PC-3 (cell line): ENCODE data around the gene ZNF423. TPM values are rescaled to one million over a fixed set of nuclear protein-coding genes. Genes with fewer than 3 reads are reported as not detected.

ENCODE experiments used
- ATAC-seq: fragments of 200-7000 bp; cut with Tn5 transposase; 2 replicates; pipeline ENCODE4 v1.9.1; 2020; ENCODE audit warnings: mild to moderate bottlenecking, moderate library complexity
- BruUV-seq: library from RNA; stranded (reverse); fragments of 400-500 nt; replicated peaks from 2 replicates; lab custom pipeline; 2021; lab: Mats Ljungman, UMichigan
- CTCF ChIA-PET: fragments of 300-600 bp; sonication (Branson Sonifier 250); formaldehyde crosslinking; loops from one replicate; lab custom pipeline; 2022; ENCODE audit warnings: antibody characterized with exemption; lab: Charles Lee
- POLR2A ChIA-PET: fragments of 300-600 bp; sonication (Branson Sonifier 250); formaldehyde crosslinking; loops from one replicate; lab custom pipeline; 2022; ENCODE audit warnings: antibody characterized with exemption; ENCODE audit not compliant: unreplicated experiment; lab: Charles Lee
- DNase-seq: peaks from one replicate; pipeline ENCODE4 v3.0.0-alpha.2; 2015
- H2AFZ ChIP-seq: fragments of 300-600 bp; sonication (generic); 2 replicates; pipeline ENCODE4 v1.6.0; 2016; ENCODE audit warnings: antibody characterized with exemption, low read length
- H3F3A ChIP-seq: fragments of 300-600 bp; sonication (generic); one replicate; pipeline ENCODE4 v1.6.0; 2017; ENCODE audit warnings: antibody characterized with exemption, low read length, control low read depth, mild to moderate bottlenecking; ENCODE audit not compliant: unreplicated experiment
- H3K27ac ChIP-seq: fragments of 300-600 bp; sonication (generic); 2 replicates; pipeline ENCODE4 v1.5.1; 2016; ENCODE audit warnings: mild to moderate bottlenecking, low read length
- H3K27me3 ChIP-seq: fragments of 300-600 bp; sonication (generic); 2 replicates; pipeline ENCODE4 v1.6.1; 2016; ENCODE audit warnings: low read length, mixed read lengths
- H3K36me3 ChIP-seq: fragments of 300-600 bp; sonication (generic); 2 replicates; pipeline ENCODE4 v1.6.1; 2016; ENCODE audit warnings: low read depth, mixed run types, low read length, mixed read lengths
- H3K4me1 ChIP-seq: fragments of 300-600 bp; sonication (generic); 2 replicates; pipeline ENCODE4 v1.5.1; 2016; ENCODE audit warnings: low read length; ENCODE audit not compliant: insufficient read depth
- H3K4me2 ChIP-seq: fragments of 300-600 bp; sonication (generic); 2 replicates; pipeline ENCODE4 v1.6.0; 2016; ENCODE audit warnings: low read length
- H3K4me3 ChIP-seq: fragments of 300-600 bp; sonication (generic); 2 replicates; pipeline ENCODE4 v1.5.1; 2016; ENCODE audit warnings: mild to moderate bottlenecking, low read length, mixed read lengths
- H3K79me2 ChIP-seq: fragments of 300-600 bp; sonication (generic); 2 replicates; pipeline ENCODE4 v1.6.1; 2017; ENCODE audit warnings: low read length, mixed read lengths
- H3K9ac ChIP-seq: fragments of 300-600 bp; sonication (generic); 2 replicates; pipeline ENCODE4 v1.6.0; 2016; ENCODE audit warnings: mild to moderate bottlenecking, low read length
- H3K9me2 ChIP-seq: fragments of 300-600 bp; sonication (generic); replicated peaks from 2 replicates; pipeline ENCODE4 v1.6.1; 2016; ENCODE audit warnings: mixed run types, low read length, mixed read lengths
- H3K9me3 ChIP-seq: fragments of 300-600 bp; sonication (generic); 2 replicates; pipeline ENCODE4 v1.6.1; 2016; ENCODE audit warnings: low read length, mixed read lengths
- H4K20me1 ChIP-seq: fragments of 300-600 bp; sonication (generic); 2 replicates; pipeline ENCODE4 v1.6.1; 2016; ENCODE audit warnings: low read length, mixed read lengths
- CTCF ChIP-seq: fragments of 300-600 bp; sonication (generic); conservative IDR thresholded peaks from 2 replicates; pipeline ENCODE4 v1.5.1; 2017; ENCODE audit warnings: antibody characterized with exemption, low read depth, mild to moderate bottlenecking, low read length
- EZH2 ChIP-seq: fragments of 300-600 bp; sonication (generic); IDR thresholded peaks from one replicate; pipeline ENCODE4 v1.6.1; 2017; ENCODE audit warnings: antibody characterized with exemption, mild to moderate bottlenecking, low read length; ENCODE audit not compliant: unreplicated experiment
- EZH2phosphoT487 ChIP-seq: fragments of 300-600 bp; sonication (generic); IDR thresholded peaks from 2 replicates; pipeline ENCODE4 v1.6.1; 2018; ENCODE audit warnings: mild to moderate bottlenecking, antibody characterized with exemption, low read length, borderline replicate concordance
- intact Hi-C: fragments of 100-400 bp; cut with micrococcal nuclease; formaldehyde crosslinking; loops from 2 replicates; pipeline ENCODE4 v1.9.0; 2023
- total RNA-seq: library from RNA; depleted of rRNA; stranded (reverse); fragments of >200 nt; gene quantifications from 2 replicates; pipeline ENCODE4 v1.2.3, GENCODE V29; 2014

Gene ZNF423
- total RNA-seq, 1 experiment from 2014 or later, result not detected

DNA sequence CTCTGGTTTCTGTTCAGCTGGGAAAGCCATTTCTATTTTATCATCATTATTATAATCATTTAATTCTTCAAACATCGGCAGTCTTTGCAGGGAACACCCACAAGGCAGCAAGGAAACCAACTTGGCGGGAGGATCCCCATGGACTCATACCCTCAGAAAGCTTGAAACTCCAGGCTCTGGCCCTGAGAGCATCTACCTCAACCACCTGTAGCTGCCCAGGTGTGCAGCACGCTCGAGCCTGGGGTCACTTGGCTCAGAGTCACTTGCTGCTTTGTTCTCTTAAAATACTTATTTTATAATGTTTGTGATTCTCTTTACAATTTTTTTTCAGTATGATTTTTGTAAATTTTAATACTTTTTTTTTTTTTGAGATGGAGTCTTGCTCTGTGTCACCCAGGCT lies 6.8 kb upstream of the ZNF423 start:
- no TSS peak for BruUV-seq

DNA sequence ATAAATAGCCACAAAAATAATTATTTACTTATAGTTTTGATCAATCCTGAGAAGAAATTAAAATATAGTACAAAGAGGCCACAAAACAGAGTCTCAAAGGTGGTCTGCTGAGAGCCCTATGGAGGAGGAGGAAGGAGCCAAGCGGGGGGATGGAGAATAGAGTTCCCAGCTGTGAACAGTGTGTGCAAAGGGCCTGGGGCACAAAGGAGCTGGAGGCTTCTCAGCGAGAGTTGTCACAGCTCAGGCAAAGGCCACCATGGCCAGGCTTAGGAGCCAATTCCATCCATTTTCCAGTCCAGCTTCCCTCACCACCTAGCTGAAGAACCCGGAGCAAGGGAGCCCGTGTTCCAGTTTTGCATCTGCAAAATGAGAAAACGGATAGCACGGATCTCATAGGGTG lies 5.4 kb upstream of the ZNF423 start:
- H3F3A ChIP-seq, result no peaks in the 10 kb centered on the region
- H3K9me2 ChIP-seq, result no peaks in the 10 kb centered on the region
- H2AFZ ChIP-seq, result no peak overlapping the region
- no peaks in the 10 kb centered on the region for H4K20me1 ChIP-seq
- intact Hi-C loops, result no loop called here
- CTCF ChIA-PET, result no interaction called here
- H3K79me2 ChIP-seq, result no peaks in the 10 kb centered on the region
- H3K4me1 ChIP-seq, result no peaks in the 10 kb centered on the region
- H3K9ac ChIP-seq, result no peak overlapping the region
- no peak overlapping the region for H3K27ac ChIP-seq
- no peaks in the 10 kb centered on the region for H3K36me3 ChIP-seq
- H3K4me2 ChIP-seq, result no peak overlapping the region
- no peak for TF ChIP-seq EZH2phosphoT487
- no peak for TF ChIP-seq CTCF
- no peak for TF ChIP-seq EZH2
- no peak overlapping the region for H3K4me3 ChIP-seq
- no peaks in the 10 kb centered on the region for H3K9me3 ChIP-seq
- no peak for ATAC-seq
- BruUV-seq, result no TSS peak
- no peak for DNase-seq
- peaks cover 50% of the 10 kb centered on the region for H3K27me3 ChIP-seq
- POLR2A ChIA-PET, result no interaction called here

More for the DNA sequence above, 6.8 kb upstream of the ZNF423 start:
- no peaks in the 10 kb centered on the region for H3K79me2 ChIP-seq
- no peaks in the 10 kb centered on the region for H3K4me1 ChIP-seq
- H2AFZ ChIP-seq, result no peak overlapping the region
- no peaks in the 10 kb centered on the region for H4K20me1 ChIP-seq
- H3K9me2 ChIP-seq, result no peaks in the 10 kb centered on the region
- no peaks in the 10 kb centered on the region for H3K9me3 ChIP-seq
- POLR2A ChIA-PET, result no interaction called here
- no peaks in the 10 kb centered on the region for H3K36me3 ChIP-seq
- CTCF ChIA-PET, result no interaction called here
- H3K27ac ChIP-seq, result no peak overlapping the region
- peaks cover 53% of the 10 kb centered on the region for H3K27me3 ChIP-seq
- ATAC-seq, result no peak
- H3K9ac ChIP-seq, result no peak overlapping the region
- no peaks in the 10 kb centered on the region for H3F3A ChIP-seq
- no peak overlapping the region for H3K4me3 ChIP-seq
- H3K4me2 ChIP-seq, result no peak overlapping the region
- intact Hi-C loops, result no loop called here
- DNase-seq, result no peak
- no peak for TF ChIP-seq EZH2
- no peak for TF ChIP-seq EZH2phosphoT487
- TF ChIP-seq CTCF, result no peak

- CTCF ChIA-PET, result no interaction called here
Measured at GRCh38 chr16:49860593-49860992, 4.7 kb upstream of the ZNF423 start.

More at GRCh38 chr16:49860593-49860992, 4.7 kb upstream of the ZNF423 start:
- Histone ChIP-seq H3K36me3 (no peaks in the 10 kb centered on the region), H4K20me1 (no peaks in the 10 kb centered on the region), H3K4me1 (no peaks in the 10 kb centered on the region), H3K27ac (no peak overlapping the region), H3F3A (no peaks in the 10 kb centered on the region), H3K9me3 (no peaks in the 10 kb centered on the region), H2AFZ (no peak overlapping the region), H3K4me2 (no peak overlapping the region), H3K4me3 (no peak overlapping the region), H3K9ac (no peak overlapping the region), H3K79me2 (no peaks in the 10 kb centered on the region), H3K27me3 (peaks cover 51% of the 10 kb centered on the region), H3K9me2 (no peaks in the 10 kb centered on the region)
- DNase-seq (no peak), ATAC-seq (no peak)
- intact Hi-C loops, result no loop called here
- BruUV-seq, result no TSS peak
- POLR2A ChIA-PET, result no interaction called here
- no peak for TF ChIP-seq CTCF
- no peak for TF ChIP-seq EZH2
- TF ChIP-seq EZH2phosphoT487, result no peak
